Amniotic epithelial cell (primary cell): ENCODE data around the gene SLC2A1.

Source experiments
- DNase-seq: peaks from one replicate; pipeline ENCODE4 v3.0.0-alpha.2; 2010; ENCODE audit warnings: low read depth

The SLC2A1 gene

GRCh38 chr1:42979896-42980800 is 21.5 kb upstream of the SLC2A1 start:
- no peak for DNase-seq

- DNase-seq, result no peak
Observed at GRCh38 chr1:42979036-42979430, 20.4 kb upstream of the SLC2A1 start.

- DNase-seq, result no peak
Observed at GRCh38 chr1:42978317-42979035, 19.8 kb upstream of the SLC2A1 start.

DNA sequence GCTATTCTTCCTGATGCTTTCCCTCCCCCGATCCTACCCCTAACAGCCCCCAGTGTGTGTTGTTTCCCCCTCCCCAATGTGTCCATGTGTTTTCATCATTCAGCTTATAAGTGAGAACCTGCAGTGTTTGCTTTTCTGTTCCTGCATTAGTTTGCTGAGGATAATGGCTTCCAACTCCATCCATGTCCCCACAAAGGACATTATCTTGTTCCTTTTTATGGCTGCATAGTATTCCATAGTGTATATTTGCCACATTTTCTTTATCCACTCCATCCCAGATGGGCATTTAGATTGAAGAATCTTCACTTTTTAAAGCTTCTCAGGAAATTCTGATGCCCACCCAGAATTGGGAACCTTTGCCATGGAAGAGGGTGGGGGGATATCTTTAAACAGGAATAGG is 19.0 kb upstream of the SLC2A1 start:
- no peak for DNase-seq

GRCh38 chr1:42975561-42976225 is 17.0 kb upstream of the SLC2A1 start:
- DNase-seq, result no peak

GRCh38 chr1:42974767-42975437 is 16.2 kb upstream of the SLC2A1 start:
- no peak for DNase-seq

DNA sequence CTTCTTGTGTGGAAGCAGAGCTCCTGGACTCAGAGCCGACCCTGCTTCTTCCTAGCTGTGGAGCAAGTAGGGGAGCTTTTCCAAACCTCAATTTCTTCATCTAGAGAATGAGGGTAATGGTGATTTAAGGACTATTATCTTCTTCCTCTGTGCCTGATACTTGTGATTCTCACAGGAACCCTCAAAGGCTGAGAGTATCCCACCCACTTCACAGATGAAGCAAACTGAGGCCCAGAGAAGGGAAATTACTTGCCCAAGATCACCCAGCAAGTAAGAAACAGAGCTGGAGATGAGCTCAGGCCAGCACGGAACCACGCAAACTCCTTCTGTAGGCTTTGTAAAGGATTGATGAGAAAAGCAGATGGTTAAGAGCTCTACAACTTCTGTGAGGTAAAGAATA is 15.1 kb upstream of the SLC2A1 start:
- DNase-seq, result no peak

GRCh38 chr1:42973286-42973685 is 14.6 kb upstream of the SLC2A1 start:
- no peak for DNase-seq

DNA sequence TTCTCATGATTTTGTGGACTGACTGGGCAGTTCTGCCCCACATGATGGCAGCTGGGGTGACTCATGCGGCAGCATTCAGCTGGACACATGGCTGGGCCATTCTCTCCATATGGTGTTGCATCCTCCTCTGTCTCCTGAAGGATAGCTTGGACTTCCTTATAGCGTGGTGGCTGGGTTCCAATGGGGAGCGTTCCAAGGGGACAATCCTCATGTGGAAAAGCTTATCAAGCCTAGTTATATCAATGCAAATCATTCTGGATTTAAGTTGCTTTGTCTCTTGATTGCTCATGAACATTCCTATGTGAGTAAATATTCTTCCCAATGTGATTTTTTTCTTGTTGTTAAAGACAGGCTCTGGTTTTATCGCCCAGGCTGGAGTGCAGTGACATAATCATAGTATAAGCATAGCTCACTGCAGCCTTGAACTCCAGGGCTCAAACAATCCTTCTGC is 13.2 kb upstream of the SLC2A1 start:
- no peak for DNase-seq

DNA sequence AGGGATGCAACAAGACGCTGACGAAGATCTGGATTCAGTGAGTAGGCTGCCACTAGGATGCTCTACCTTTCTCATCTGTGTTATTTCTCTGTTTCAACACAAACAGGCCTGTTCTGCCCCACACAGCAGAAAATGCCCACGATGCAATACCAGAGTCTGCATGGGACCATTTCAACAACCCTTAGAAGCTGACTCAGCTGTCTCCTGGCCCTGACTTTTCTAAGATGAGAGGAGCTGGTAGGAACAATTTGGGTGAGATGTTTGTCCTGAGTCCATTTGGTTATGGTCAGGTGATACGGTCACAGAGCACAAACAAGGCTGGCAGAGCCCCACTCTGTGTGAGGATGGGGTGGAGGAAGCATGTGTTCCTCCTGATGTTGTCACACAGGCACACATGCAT is 11.5 kb upstream of the SLC2A1 start:
- no peak for DNase-seq

DNA sequence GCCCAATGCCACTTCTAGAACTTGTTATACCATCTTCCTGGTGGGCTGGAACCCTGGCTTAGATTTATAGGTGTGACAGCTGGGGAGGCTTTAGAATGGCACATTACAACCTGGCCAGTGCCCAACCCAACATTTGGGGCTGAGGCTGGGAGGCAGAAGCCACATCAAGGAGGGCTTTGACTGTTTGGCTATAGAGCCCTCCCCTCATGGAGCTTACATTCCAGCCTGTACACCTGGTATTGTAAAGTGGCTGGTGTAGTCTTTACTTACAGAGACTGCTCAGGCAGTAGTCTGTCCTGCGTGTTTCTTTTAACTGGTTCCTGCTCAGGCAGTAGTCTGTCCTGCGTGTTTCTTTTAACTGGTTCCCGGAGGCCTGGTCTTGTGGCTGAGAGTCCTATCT is 10.0 kb upstream of the SLC2A1 start:
- no peak for DNase-seq

DNA sequence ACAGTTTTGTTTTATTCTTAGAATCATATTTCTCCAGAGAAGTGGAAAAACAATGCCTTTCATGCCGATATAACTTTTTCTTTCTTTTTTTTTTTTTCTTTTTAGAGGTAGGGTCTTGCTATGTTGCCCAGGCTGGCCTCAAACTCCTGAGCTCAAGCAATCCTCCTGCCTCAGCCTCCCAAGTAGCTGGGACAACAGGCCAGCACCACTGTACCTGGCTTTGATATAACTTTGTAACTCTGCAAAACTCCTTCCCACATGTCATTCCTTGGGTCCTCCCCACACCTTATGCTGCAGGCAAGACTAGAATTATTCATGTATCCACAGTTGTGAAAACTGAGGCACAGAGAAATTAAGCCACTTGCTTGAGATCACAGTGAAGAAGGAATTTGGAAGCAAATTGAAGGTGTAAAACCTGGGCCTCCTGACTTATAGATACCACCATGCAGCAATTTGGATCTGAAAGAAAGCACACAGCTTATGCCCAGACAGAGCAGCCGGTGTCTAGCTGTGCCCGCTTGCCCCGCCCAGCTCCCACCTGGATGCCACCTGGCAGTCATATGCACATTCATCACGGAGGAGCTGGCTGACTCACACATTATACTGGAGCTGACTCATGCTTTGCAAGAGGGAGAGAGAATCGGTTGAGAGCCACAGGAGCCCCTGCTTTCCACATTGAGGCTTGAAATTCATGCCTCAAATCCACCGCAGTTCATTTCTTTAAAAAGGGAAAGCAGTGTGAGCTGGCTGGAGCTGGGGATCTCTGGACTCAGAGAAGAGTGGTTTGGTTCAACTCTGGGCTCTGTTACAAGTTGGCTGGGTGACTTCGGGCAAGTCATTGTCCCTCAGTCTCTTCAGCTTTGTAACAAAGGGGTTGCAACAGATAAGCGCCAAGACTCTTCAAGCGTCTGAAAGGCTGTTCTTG is 8.3 kb upstream of the SLC2A1 start:
- peak; percentile 86 for DNase-seq

- no peak for DNase-seq
Observed at GRCh38 chr1:42965378-42965777, 6.7 kb upstream of the SLC2A1 start.

- DNase-seq, result no peak
Observed at GRCh38 chr1:42964044-42964812, 5.6 kb upstream of the SLC2A1 start.

DNA sequence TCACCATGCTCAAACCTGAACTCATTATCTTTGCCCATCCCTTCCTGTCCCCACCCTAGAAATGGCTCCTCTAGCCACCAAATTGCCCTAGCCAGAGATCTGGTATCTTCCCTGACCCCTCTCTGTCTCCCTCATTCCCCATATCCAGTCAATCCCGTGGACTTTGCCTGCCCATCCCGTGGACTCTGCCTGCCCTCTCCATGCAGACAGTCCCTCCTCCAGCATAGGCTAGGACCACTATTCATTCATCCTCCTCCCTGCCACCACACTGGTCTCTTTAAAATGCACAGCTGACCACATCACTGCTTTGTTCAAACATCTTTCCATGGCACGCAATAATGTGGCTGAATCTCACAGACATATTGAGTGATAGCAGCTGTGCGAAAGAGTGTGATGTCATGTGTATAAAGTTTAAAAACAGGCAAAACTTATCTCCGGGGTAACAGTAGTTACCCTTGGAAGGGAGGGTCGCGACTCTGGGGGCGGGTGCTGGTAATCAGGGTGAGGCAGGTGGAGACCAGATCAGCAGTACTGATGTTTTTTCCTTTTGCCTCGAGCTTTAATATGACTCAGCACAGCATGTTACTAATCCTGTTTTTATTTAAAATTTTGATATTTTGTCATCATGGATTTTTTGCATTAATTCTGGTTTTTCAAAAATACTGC is 4.8 kb upstream of the SLC2A1 start:
- peak; percentile 76 for DNase-seq

GRCh38 chr1:42962641-42963377 is 4.1 kb upstream of the SLC2A1 start:
- DNase-seq, result no peak

GRCh38 chr1:42961312-42962091 is 2.8 kb upstream of the SLC2A1 start:
- DNase-seq, result no peak
